ENCODE measurements around the gene DDX27.

DDX27 gene

GRCh38 chr20:49225896-49226295 is 6.7 kb downstream of the DDX27 start:
- peak overlapping the region; percentile 65 for H3K27ac Mint-ChIP-seq
- no peaks in the 10 kb centered on the region for H3K9me3 Mint-ChIP-seq
- ATAC-seq: no peak
- H3K4me1 Mint-ChIP-seq: peaks cover 19% of the 10 kb centered on the region
- DNase-seq (ENCODE audit: low spot score in 2 of 2): no peak
- H3K4me3 Mint-ChIP-seq: no peak overlapping the region
- H3K36me3 Mint-ChIP-seq: peaks cover 100% of the 10 kb centered on the region

- Mint-ChIP-seq H3K4me1 (peaks cover 17% of the 10 kb centered on the region), H3K9me3 (no peaks in the 10 kb centered on the region), H3K27ac (no peak overlapping the region)
These were observed 9.5 kb downstream of the DDX27 start for GRCh38 chr20:49228676-49229075.

DNA sequence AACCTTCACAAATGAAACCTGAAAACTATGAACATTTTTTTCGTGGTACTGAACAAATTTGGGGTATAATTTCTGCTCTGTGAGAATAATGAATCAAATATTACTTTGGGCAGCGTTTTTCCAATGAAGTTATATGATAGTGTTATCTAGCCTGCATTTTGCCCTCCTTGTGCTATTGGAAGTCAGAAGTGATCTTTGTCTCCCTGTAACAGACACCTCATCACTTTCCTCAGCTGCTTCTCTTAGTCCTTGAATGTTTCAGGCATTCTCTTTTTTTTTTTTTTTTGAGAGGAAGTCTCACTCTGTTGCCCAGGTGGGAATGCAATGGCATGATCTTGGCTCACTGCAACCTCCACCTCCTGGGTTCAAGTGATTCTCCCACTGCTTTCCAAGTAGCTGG is 10.2 kb downstream of the DDX27 start:
- peaks cover 100% of the 10 kb centered on the region for H3K36me3 Mint-ChIP-seq

More at GRCh38 chr20:49228676-49229075, 9.5 kb downstream of the DDX27 start:
- Mint-ChIP-seq H3K4me3 (no peak overlapping the region), H3K36me3 (peaks cover 100% of the 10 kb centered on the region)
- no peak for ATAC-seq
- DNase-seq (ENCODE audit: low spot score in 2 of 2): no peak

DNA sequence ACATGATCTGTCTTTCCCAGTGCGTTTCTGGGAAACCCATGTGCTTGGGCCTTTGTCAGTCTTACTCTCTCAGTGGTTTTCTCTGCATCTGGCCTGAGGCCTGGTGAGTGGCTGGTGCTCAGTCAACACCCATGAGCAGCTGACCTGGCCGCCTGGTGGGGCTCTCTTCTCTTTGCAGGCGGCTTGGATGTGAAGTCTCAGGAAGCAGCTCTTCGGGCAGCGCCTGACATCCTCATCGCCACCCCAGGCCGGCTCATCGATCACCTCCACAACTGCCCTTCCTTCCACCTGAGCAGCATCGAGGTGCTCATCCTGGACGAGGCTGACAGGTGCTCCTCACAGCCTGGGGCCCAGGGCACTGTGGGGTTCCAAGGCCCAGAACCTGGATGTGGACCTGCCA is 10.8 kb downstream of the DDX27 start:
- ATAC-seq: no peak
- peak overlapping the region; percentile 82 for H3K27ac Mint-ChIP-seq
- H3K4me3 Mint-ChIP-seq: no peak overlapping the region
- H3K9me3 Mint-ChIP-seq: no peaks in the 10 kb centered on the region
- H3K4me1 Mint-ChIP-seq: peaks cover 17% of the 10 kb centered on the region
- peaks cover 100% of the 10 kb centered on the region for H3K36me3 Mint-ChIP-seq
- no peak for DNase-seq (ENCODE audit: low spot score in 2 of 2)

More for the DNA sequence above, 10.2 kb downstream of the DDX27 start:
- DNase-seq (ENCODE audit: low spot score in 2 of 2) (no peak), ATAC-seq (no peak)
- no peaks in the 10 kb centered on the region for H3K9me3 Mint-ChIP-seq
- H3K27ac Mint-ChIP-seq: no peak overlapping the region
- peaks cover 17% of the 10 kb centered on the region for H3K4me1 Mint-ChIP-seq
- H3K4me3 Mint-ChIP-seq: no peak overlapping the region

GRCh38 chr20:49230561-49231133 is 11.4 kb downstream of the DDX27 start:
- ATAC-seq (no peak), DNase-seq (ENCODE audit: low spot score in 2 of 2) (no peak)
- peak overlapping the region; percentile 82 for H3K27ac Mint-ChIP-seq
- H3K9me3 Mint-ChIP-seq: no peaks in the 10 kb centered on the region
- H3K4me1 Mint-ChIP-seq: peaks cover 14% of the 10 kb centered on the region
- peaks cover 100% of the 10 kb centered on the region for H3K36me3 Mint-ChIP-seq
- H3K4me3 Mint-ChIP-seq: no peak overlapping the region

DNA sequence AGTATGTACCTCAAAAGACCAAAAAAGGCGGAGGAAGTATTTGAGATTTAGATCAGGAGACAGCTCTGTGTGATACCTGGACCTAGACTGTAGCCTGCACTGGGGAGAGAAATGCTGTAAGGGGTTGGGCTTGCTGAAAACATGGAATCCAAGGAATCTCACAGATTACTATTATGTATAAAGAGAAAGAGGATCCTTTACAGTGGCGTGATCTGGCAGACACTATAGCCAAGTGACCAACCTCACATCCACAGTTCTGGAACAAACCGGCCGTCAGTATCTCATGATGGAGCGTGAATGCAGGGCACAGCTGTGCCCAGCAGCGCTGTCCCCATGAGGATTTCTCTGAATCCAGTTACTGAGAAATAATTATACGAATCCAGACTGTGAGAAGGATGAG is 12.3 kb downstream of the DDX27 start:
- DNase-seq (ENCODE audit: low spot score in 2 of 2) (no peak), ATAC-seq (no peak)
- H3K36me3 Mint-ChIP-seq: peaks cover 100% of the 10 kb centered on the region
- no peaks in the 10 kb centered on the region for H3K9me3 Mint-ChIP-seq
- H3K4me1 Mint-ChIP-seq: peaks cover 8% of the 10 kb centered on the region
- H3K4me3 Mint-ChIP-seq: no peak overlapping the region
- peak overlapping the region; percentile 82 for H3K27ac Mint-ChIP-seq

DNA sequence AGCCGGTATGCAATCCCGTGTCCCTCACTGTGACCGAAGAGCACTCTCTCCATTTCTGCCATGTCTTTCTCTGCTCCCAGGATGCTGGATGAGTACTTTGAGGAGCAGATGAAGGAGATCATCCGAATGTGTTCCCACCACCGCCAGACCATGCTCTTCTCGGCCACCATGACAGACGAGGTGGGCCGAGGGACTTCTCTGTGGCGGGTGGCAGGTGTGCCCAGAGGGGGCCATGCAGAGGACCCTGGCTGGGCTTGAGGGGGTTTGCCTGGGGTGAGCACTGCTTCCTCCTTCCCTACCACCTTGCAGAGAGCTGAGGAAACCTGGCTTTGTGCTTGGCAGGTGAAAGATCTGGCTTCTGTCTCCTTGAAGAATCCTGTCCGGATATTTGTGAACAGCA is 14.0 kb downstream of the DDX27 start:
- no peak overlapping the region for H3K4me3 Mint-ChIP-seq
- ATAC-seq: no peak
- peaks cover 8% of the 10 kb centered on the region for H3K4me1 Mint-ChIP-seq
- DNase-seq (ENCODE audit: low spot score in 2 of 2): no peak
- no peak overlapping the region for H3K27ac Mint-ChIP-seq
- H3K9me3 Mint-ChIP-seq: no peaks in the 10 kb centered on the region
- H3K36me3 Mint-ChIP-seq: peaks cover 100% of the 10 kb centered on the region

- H3K36me3 Mint-ChIP-seq: peaks cover 100% of the 10 kb centered on the region
- ATAC-seq (no peak), DNase-seq (ENCODE audit: low spot score in 2 of 2) (no peak)
- H3K4me3 Mint-ChIP-seq: no peak overlapping the region
- H3K4me1 Mint-ChIP-seq: peaks cover 8% of the 10 kb centered on the region
- H3K27ac Mint-ChIP-seq: peak overlapping the region; percentile 53
- no peaks in the 10 kb centered on the region for H3K9me3 Mint-ChIP-seq
These were observed 15.6 kb downstream of the DDX27 start for GRCh38 chr20:49234831-49235230.

DNA sequence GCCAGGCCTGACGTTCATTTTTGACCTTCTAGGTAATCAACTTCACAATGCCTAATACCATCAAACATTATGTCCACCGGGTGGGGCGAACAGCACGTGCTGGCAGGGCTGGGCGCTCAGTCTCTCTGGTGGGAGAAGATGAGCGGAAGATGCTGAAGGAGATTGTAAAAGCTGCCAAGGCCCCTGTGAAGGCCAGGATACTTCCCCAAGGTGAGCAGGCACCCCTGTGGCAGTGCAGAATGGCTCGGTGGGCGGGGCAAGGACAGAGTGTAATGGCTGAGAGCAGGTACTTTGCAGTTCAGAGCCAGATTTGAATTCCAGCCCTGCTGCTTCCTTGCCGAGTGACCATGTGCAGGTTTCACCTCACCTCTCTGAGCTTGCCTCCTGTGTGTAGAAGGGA is 17.1 kb downstream of the DDX27 start:
- Mint-ChIP-seq H3K36me3 (peaks cover 100% of the 10 kb centered on the region), H3K27ac (peak overlapping the region; percentile 34)
- no peak for ATAC-seq

GRCh38 chr20:49237531-49237930 is 18.3 kb downstream of the DDX27 start:
- peak overlapping the region; percentile 38 for H3K27ac Mint-ChIP-seq
- H3K36me3 Mint-ChIP-seq: peaks cover 100% of the 10 kb centered on the region
- no peaks in the 10 kb centered on the region for H3K9me3 Mint-ChIP-seq
- ATAC-seq (no peak), DNase-seq (ENCODE audit: low spot score in 2 of 2) (no peak)
- no peak overlapping the region for H3K4me3 Mint-ChIP-seq
- H3K4me1 Mint-ChIP-seq: no peaks in the 10 kb centered on the region

More for the DNA sequence above, 17.1 kb downstream of the DDX27 start:
- peaks cover under 1% of the 10 kb centered on the region for H3K4me1 Mint-ChIP-seq
- no peaks in the 10 kb centered on the region for H3K9me3 Mint-ChIP-seq
- DNase-seq (ENCODE audit: low spot score in 2 of 2): no peak
- no peak overlapping the region for H3K4me3 Mint-ChIP-seq

DNA sequence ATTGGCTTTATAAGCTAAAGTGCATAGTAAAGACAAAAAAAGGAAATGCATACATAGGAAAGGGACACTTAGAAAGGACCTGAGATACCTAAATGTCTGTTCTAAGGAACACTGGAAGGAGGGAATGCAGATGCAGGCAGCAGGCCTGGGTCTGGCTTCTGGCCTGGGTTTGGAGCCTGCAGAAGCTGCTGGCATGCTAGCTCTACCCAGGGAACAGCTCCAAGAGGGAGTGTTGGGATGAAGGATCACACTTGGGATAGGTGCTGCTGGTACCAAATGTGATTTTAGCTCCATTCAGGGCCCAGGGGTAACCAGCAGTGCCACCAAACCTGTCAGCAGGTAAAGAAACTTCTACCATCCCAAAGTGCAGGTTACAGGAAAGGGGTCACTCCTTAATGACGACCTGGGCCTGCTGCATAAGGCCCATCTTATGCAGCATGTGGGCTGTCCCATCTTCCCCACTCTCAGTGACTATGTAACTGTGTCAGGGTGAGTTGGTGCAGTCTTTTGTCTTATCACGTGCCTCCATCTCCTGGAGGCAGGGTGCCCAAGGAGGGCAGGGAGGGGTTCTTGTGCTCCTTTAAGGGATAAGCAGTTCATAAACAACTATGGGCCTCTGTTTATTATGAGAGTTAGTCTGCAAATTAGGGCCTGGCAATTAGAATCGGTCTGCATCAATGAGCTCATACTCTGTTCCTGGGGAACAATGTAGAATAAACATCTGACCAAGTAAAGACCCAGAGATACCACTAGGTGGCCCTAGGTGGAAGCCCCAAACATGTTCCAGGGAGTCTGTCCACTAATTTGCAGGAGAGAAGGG is 26.9 kb downstream of the DDX27 start:
- ATAC-seq: peak; percentile 72
- no peak for DNase-seq (ENCODE audit: low spot score in 2 of 2)
- Mint-ChIP-seq H3K9me3 (no peaks in the 10 kb centered on the region), H3K36me3 (peaks cover 100% of the 10 kb centered on the region), H3K4me3 (no peak overlapping the region), H3K27ac (peak overlapping the region; percentile 77), H3K4me1 (no peaks in the 10 kb centered on the region)

DNA sequence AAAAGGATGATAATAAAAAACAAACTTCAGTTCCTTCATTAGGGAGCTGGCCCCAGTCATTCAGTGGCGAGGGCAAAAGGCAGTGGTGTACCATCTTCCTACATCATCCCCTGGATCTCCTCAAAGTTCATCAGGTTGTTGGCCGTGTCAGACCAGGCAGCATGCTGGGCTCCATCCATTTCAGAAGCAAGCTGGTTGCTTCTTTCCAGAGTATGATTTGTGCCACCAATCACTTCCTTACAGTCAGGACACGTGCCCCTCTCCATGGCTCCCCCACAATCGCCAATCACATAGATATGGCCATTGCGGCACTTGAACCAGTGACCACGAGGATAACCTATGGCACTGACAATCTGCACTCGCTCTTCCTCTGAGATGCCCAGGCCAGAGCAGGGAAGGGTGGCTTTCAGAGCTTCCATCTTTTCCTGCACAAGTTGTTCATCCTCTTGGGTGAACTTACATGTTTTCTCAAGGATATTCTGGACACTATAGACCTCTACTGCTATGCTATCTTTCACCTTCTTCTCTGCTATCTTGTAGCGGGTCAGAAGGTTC is 28.0 kb downstream of the DDX27 start:
- H3K4me3 Mint-ChIP-seq: no peak overlapping the region
- H3K9me3 Mint-ChIP-seq: no peaks in the 10 kb centered on the region
- no peak for DNase-seq (ENCODE audit: low spot score in 2 of 2)
- H3K27ac Mint-ChIP-seq: peak overlapping the region; percentile 79
- H3K36me3 Mint-ChIP-seq: peaks cover 100% of the 10 kb centered on the region
- H3K4me1 Mint-ChIP-seq: no peaks in the 10 kb centered on the region
- ATAC-seq: no peak

GRCh38 chr20:49247792-49248191 is 28.6 kb downstream of the DDX27 start:
- H3K36me3 Mint-ChIP-seq: peaks cover 100% of the 10 kb centered on the region
- DNase-seq (ENCODE audit: low spot score in 2 of 2) (no peak), ATAC-seq (no peak)
- H3K4me1 Mint-ChIP-seq: no peaks in the 10 kb centered on the region
- H3K9me3 Mint-ChIP-seq: no peaks in the 10 kb centered on the region
- H3K27ac Mint-ChIP-seq: peak overlapping the region; percentile 79
- no peak overlapping the region for H3K4me3 Mint-ChIP-seq

DNA sequence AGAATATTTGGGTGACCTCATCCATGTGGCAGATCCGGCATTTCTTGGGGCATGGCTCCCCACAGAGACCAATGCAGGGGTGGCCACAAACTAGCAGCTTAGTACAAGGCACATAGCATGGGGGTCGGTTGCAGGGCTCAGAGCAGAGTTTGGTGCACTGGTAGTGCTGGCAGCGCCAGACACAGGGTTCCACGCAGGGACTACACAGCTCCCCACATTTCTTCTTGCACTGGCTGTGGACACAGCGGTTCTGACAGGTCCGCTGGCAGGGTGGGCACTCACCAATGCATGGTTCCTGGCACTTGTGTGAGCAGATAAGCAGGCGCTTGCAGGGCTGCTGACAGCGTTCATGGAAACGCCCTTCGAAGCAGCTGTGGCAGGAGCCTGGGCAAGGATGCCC is 29.1 kb downstream of the DDX27 start:
- ATAC-seq (peak; percentile 27), DNase-seq (ENCODE audit: low spot score in 2 of 2) (no peak)
- Mint-ChIP-seq H3K36me3 (peaks cover 100% of the 10 kb centered on the region), H3K9me3 (no peaks in the 10 kb centered on the region), H3K4me1 (no peaks in the 10 kb centered on the region), H3K27ac (peak overlapping the region; percentile 79), H3K4me3 (no peak overlapping the region)

DNA sequence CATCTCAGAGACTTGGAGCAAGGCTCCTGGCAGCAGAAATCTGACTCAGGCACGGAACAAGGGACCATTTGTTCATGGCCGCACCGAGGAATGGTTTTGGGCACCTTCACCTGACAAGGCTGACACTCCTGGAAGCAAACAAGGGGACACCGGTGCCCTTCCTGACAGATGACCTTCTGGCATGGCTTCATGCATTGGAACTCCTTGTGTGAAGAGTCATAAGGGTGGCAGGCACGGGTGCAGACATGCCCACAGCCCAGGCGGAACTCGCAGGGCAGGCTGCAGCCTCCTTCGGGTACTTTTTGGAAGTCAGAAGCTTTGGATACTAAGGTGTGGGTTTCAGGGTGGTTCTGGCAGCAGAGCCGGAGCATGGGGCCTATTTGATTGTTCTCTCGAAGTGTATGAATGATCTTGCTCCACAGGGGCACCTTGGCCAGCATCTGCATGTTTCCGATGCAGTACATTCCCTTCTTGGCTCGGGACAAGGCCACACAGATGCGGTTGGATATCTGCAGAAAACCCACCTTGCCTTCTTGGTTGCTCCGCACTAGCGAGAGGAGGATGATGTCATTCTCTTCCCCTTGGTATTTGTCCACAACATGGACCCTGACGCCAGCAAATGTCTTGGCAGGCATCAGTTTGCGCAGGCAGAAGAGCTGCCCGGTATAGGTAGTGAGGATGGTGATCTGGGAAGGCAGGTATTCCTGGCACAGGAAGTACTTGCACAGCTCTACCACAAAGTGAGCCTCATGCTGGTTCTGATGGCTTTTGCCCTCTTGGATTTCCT is 29.9 kb downstream of the DDX27 start:
- ATAC-seq: no peak
- Mint-ChIP-seq H3K9me3 (no peaks in the 10 kb centered on the region), H3K4me1 (no peaks in the 10 kb centered on the region), H3K27ac (peak overlapping the region; percentile 26), H3K4me3 (no peak overlapping the region), H3K36me3 (peaks cover 100% of the 10 kb centered on the region)
- no peak for DNase-seq (ENCODE audit: low spot score in 2 of 2)

Measured in stimulated activated effector memory CD8-positive, alpha-beta T cell treated with anti-CD3 and anti-CD28 coated beads, Interleukin-12 subunit alpha, Interleukin-12 subunit beta, amount 100 ng/mL, for 72 hours (primary cell).